A549 (cell line): ENCODE results near the gene HEXIM1. TPM values are rescaled to one million over a fixed set of nuclear protein-coding genes. Genes with fewer than 3 reads are reported as not detected.

ENCODE experiments used
- ATAC-seq, 2 experiments: fragments of 200-7000 bp in 1 of 2; fragments of >200 bp in 1 of 2; cut with Nextera tagmentation in 1 of 2; cut with Tn5 transposase in 1 of 2; 3 replicates each; pipeline versions ENCODE4 v1.8.0 to v1.9.1; 2018 to 2020; ENCODE audit warnings: mild to moderate bottlenecking in 1 of 2, moderate library complexity in 1 of 2
- CTCF ChIA-PET: fragments of 300-600 bp; sonication (Branson Sonifier 250); formaldehyde crosslinking; extraction: SDS; loops from one replicate; lab custom pipeline; 2021; ENCODE audit warnings: antibody characterized with exemption, inconsistent platforms; lab: Yijun Ruan, JAX
- POLR2A ChIA-PET: fragments of 350-600 bp; formaldehyde crosslinking; extraction: SDS; loops from one replicate; lab custom pipeline; 2021; ENCODE audit warnings: antibody characterized with exemption, inconsistent platforms; lab: Yijun Ruan, JAX
- DNase-seq, 2 experiments: peaks; one replicate each; pipeline versions ENCODE4 v3.0.0 to v3.0.0-alpha.2; 2011 to 2016; ENCODE audit warnings: low read depth in 1 of 2, low spot score in 1 of 2
- FAIRE-seq: peaks from 2 replicates; lab custom pipeline; 2011; peaks lifted over from hg19 to GRCh38; lab: Jason Lieb, UNC
- H3K27ac ChIP-seq, 2 experiments: fragments of >200 bp; sonication (Bioruptor Twin); formaldehyde crosslinking; 3 replicates each; pipeline ENCODE4 v1.5.1; 2016 to 2017
- H3K4me1 ChIP-seq: fragments of >200 bp; sonication (Bioruptor Twin); formaldehyde crosslinking; 3 replicates; pipeline ENCODE4 v1.6.1; 2016
- H3K4me2 ChIP-seq: fragments of >200 bp; sonication (Bioruptor Twin); formaldehyde crosslinking; 3 replicates; pipeline ENCODE4 v1.6.1; 2016
- H3K4me3 ChIP-seq: fragments of >200 bp; sonication (Bioruptor Twin); formaldehyde crosslinking; 3 replicates; pipeline ENCODE4 v1.5.1; 2016
- H3K9me3 ChIP-seq: fragments of >200 bp; sonication (Bioruptor Twin); formaldehyde crosslinking; 3 replicates; pipeline ENCODE4 v1.6.1; 2016
- BHLHE40 ChIP-seq: IDR thresholded peaks from 2 replicates; pipeline ENCODE4 v1.6.1; 2012; ENCODE audit warnings: low read depth, low read length, inconsistent platforms
- CHD4 ChIP-seq: fragments of 200-600 bp; sonication (generic); IDR thresholded peaks from 2 replicates; pipeline ENCODE4 v1.6.1; 2016; ENCODE audit warnings: antibody characterized with exemption, mild to moderate bottlenecking, borderline replicate concordance
- EP300 ChIP-seq, 2 experiments: fragments of >200 bp; sonication (Bioruptor Twin); formaldehyde crosslinking; IDR thresholded peaks; 2 replicates in 1 of 2; 3 replicates in 1 of 2; pipeline ENCODE4 v1.6.1; 2016 to 2017
- FOSL2 ChIP-seq, 2 experiments: fragments of 450-650 bp in 1 of 2; fragments of >200 bp in 1 of 2; sonication (Bioruptor Twin) in 1 of 2; formaldehyde crosslinking; IDR thresholded peaks; 2 replicates each; pipeline versions ENCODE4 v1.5.0 to v1.6.1; 2016 to 2020; ENCODE audit warnings: mild to moderate bottlenecking in 1 of 2, moderate library complexity in 1 of 2
- HDAC2 ChIP-seq: fragments of 200-600 bp; sonication (generic); IDR thresholded peaks from 2 replicates; pipeline ENCODE4 v1.6.1; 2016
- HEYL ChIP-seq: fragments of 250-450 bp; sonication (Bioruptor Pico); IDR thresholded peaks from 2 replicates; pipeline ENCODE4 v1.8.0; 2021; ENCODE audit warnings: mild to moderate bottlenecking, moderate library complexity
- HOXA7 ChIP-seq: fragments of 250-450 bp; sonication (Bioruptor Pico); IDR thresholded peaks from 2 replicates; pipeline ENCODE4 v1.5.0; 2020; ENCODE audit warnings: mild to moderate bottlenecking, moderate library complexity
- HOXB5 ChIP-seq: fragments of 250-450 bp; sonication (Bioruptor Pico); IDR thresholded peaks from 2 replicates; pipeline ENCODE4 v1.5.0; 2020; ENCODE audit warnings: mild to moderate bottlenecking, moderate library complexity
- KDM1A ChIP-seq: fragments of 200-600 bp; sonication (generic); IDR thresholded peaks from 2 replicates; pipeline ENCODE4 v1.6.1; 2016; ENCODE audit warnings: low read depth, mild to moderate bottlenecking
- KDM5A ChIP-seq: fragments of 200-600 bp; sonication (generic); IDR thresholded peaks from 2 replicates; pipeline ENCODE4 v1.6.1; 2016; ENCODE audit warnings: antibody characterized with exemption, mild to moderate bottlenecking
- MAZ ChIP-seq: fragments of 150-350 bp; IDR thresholded peaks from 2 replicates; pipeline ENCODE4 v1.6.1; 2014; ENCODE audit warnings: antibody characterized with exemption, low read depth, low read length, borderline replicate concordance
- MYC ChIP-seq: IDR thresholded peaks from 2 replicates; pipeline ENCODE4 v1.6.1; 2012; ENCODE audit warnings: mild to moderate bottlenecking, inconsistent platforms, low read length, improper control_type of control experiment, borderline replicate concordance
- NR3C1 ChIP-seq: fragments of >200 bp; sonication (Bioruptor Twin); formaldehyde crosslinking; IDR thresholded peaks from 3 replicates; pipeline ENCODE4 v1.6.1; 2017
- POLR2A ChIP-seq: IDR thresholded peaks from 2 replicates; pipeline ENCODE4 v1.6.1; 2012; ENCODE audit warnings: mild to moderate bottlenecking, low read length
- RAD21 ChIP-seq, 2 experiments: fragments of >200 bp in 1 of 2; sonication (Bioruptor Twin) in 1 of 2; formaldehyde crosslinking in 1 of 2; IDR thresholded peaks in 1 of 2; conservative IDR thresholded peaks in 1 of 2; 2 replicates in 1 of 2; 3 replicates in 1 of 2; pipeline ENCODE4 v1.6.1; 2012 to 2018; ENCODE audit warnings: inconsistent platforms in 1 of 2
- RARB ChIP-seq: fragments of 250-450 bp; sonication (Bioruptor Pico); IDR thresholded peaks from 2 replicates; pipeline ENCODE4 v1.8.0; 2021; ENCODE audit warnings: mild to moderate bottlenecking, moderate library complexity
- RCOR1 ChIP-seq: fragments of 150-350 bp; IDR thresholded peaks from 2 replicates; pipeline ENCODE4 v1.6.1; 2014; ENCODE audit warnings: antibody characterized with exemption, low read length, low read depth
- RFX5 ChIP-seq: fragments of 450-650 bp; IDR thresholded peaks from 2 replicates; pipeline ENCODE4 v1.7.1; 2014; ENCODE audit warnings: antibody characterized with exemption, mild to moderate bottlenecking, moderate library complexity
- RNF2 ChIP-seq: fragments of 200-600 bp; sonication (generic); IDR thresholded peaks from 2 replicates; pipeline ENCODE4 v1.6.1; 2016; ENCODE audit warnings: low read depth, mild to moderate bottlenecking, antibody characterized with exemption, moderate library complexity, borderline replicate concordance
- ZC3H11A ChIP-seq: fragments of 450-650 bp; IDR thresholded peaks from 2 replicates; pipeline ENCODE4 v1.6.1; 2014; ENCODE audit warnings: antibody characterized with exemption, mild to moderate bottlenecking
- ZNF302 ChIP-seq: fragments of 250-450 bp; sonication (Bioruptor Pico); IDR thresholded peaks from 2 replicates; pipeline ENCODE4 v1.9.0; 2021; ENCODE audit warnings: inconsistent platforms, mild to moderate bottlenecking, moderate library complexity
- ZSCAN20 ChIP-seq: fragments of 250-450 bp; sonication (Bioruptor Pico); IDR thresholded peaks from 2 replicates; pipeline ENCODE4 v1.8.0; 2022; ENCODE audit warnings: mild to moderate bottlenecking, moderate library complexity
- WGBS: methylation state at CpG from one replicate; pipeline ENCODE4 v1.1.6; 2017; ENCODE audit errors: missing lambda C conversion rate; 5-methylcytosine and 5-hydroxymethylcytosine counted together
- polyA plus RNA-seq, 4 experiments: library from polyadenylated mRNA; depleted of rRNA in 3 of 4; stranded (reverse); fragments of >200 nt; fragmentation: RNase III in 1 of 4; extraction: RNeasy Plus Mini Kit Qiagen cat#74134 plus additional on column Dnase treatment in 1 of 4; gene quantifications; 2 replicates in 3 of 4; 3 replicates in 1 of 4; pipeline ENCODE4 v1.2.3, GENCODE V29; 2011 to 2017
- TF ChIP-seq, protein P1 (sequence below): fragments of 250-450 bp; sonication (Bioruptor Pico); IDR thresholded peaks from 2 replicates; pipeline ENCODE4 v1.5.0; 2020; ENCODE audit warnings: low read depth, mild to moderate bottlenecking, moderate library complexity
- TF ChIP-seq, protein P2 (sequence below): fragments of >200 bp; sonication (Bioruptor Twin); formaldehyde crosslinking; IDR thresholded peaks from 2 replicates; pipeline ENCODE4 v1.6.1; 2016
- TF ChIP-seq, protein P3 (sequence below): fragments of 450-650 bp; IDR thresholded peaks from 2 replicates; pipeline ENCODE4 v1.6.1; 2014; ENCODE audit warnings: antibody characterized with exemption
- TF ChIP-seq, protein P4 (sequence below): fragments of 150-350 bp; IDR thresholded peaks from 2 replicates; pipeline ENCODE4 v1.6.1; 2014; ENCODE audit warnings: low read depth, mild to moderate bottlenecking, low read length

Gene HEXIM1
- polyA plus RNA-seq, 2 of the 4 experiments (the other 2 are of a cell fraction), result 54.0 to 143 TPM

DNA sequence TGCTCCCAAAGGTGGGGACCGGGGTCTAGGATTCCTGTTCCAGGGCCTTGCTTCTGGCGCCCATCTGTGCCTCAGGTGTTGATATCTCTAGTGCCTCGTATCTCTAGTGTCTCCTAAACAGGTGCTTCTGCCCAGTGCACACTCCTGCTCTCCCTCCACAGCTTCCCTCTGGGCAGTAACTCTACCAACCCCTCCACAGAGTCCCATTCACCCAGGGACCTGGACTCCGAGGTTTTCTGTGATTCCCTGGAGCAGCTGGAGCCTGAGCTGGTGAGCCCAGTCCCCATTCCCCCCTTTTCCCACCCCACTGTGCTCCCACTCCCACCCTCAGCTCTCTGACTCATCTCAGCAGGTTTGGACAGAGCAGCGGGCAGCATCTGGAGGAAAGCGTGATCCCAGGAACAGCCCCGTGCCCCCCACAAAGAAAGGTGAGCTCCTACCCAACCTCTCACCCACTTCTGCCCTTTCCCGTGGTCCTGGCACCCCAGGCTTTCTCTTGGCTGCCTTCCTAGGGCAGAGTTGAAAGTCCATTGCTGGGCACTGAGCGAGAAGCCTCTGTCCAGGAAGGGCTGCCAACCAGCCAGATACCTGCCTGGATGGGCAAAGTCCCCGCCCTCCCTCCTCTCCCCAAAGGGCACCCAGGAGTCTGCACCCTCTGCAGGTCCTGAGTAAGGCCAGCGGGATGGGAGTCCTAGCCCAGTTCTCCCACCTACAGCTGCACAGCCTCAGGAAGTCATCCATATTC is 10.5 kb upstream of the HEXIM1 start:
- TF ChIP-seq, protein P1, sequence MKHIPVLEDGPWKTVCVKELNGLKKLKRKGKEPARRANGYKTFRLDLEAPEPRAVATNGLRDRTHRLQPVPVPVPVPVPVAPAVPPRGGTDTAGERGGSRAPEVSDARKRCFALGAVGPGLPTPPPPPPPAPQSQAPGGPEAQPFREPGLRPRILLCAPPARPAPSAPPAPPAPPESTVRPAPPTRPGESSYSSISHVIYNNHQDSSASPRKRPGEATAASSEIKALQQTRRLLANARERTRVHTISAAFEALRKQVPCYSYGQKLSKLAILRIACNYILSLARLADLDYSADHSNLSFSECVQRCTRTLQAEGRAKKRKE (CRISPR knock-in tag), result no peak
- TF ChIP-seq CHD4 (no peak), KDM5A (no peak), KDM1A (no peak), HEYL (CRISPR knock-in tag) (no peak), MYC (no peak), ZC3H11A (no peak), RAD21 (conservative IDR thresholded peaks at IDR 0.05 in 1 of 2, IDR thresholded peaks at IDR 0.05 in 1 of 2) (no peak), MAZ (no peak)
- TF ChIP-seq, protein P2, sequence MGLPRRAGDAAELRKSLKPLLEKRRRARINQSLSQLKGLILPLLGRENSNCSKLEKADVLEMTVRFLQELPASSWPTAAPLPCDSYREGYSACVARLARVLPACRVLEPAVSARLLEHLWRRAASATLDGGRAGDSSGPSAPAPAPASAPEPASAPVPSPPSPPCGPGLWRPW, result no peak
- TF ChIP-seq, protein P3, sequence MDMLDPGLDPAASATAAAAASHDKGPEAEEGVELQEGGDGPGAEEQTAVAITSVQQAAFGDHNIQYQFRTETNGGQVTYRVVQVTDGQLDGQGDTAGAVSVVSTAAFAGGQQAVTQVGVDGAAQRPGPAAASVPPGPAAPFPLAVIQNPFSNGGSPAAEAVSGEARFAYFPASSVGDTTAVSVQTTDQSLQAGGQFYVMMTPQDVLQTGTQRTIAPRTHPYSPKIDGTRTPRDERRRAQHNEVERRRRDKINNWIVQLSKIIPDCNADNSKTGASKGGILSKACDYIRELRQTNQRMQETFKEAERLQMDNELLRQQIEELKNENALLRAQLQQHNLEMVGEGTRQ, result no peak
- Histone ChIP-seq H3K4me2 (no peak overlapping the region), H3K4me1 (peaks cover 21% of the 10 kb centered on the region), H3K9me3 (no peaks in the 10 kb centered on the region), H3K4me3 (no peak overlapping the region), H3K27ac (peak overlapping the region in 1 of 2 experiments; percentile 93; a peak in 3 of 6 replicates)
- POLR2A ChIA-PET, result interaction anchor here (3.6 kb wide), 1 partner anchor 11 kb away, joined by 117 read pairs; the partner anchor contains the start of gene HEXIM1
- 77% methylated on average over 11 of the region's 11 CpGs for WGBS
- ATAC-seq (no peak), DNase-seq (no peak), FAIRE-seq (no peak)
- CTCF ChIA-PET, result interaction anchor here (1.0 to 20.1 kb wide), 8 partner anchors 7 to 97 kb away, joined by 3 to 742 read pairs (median 74); partner anchors contain the start of genes HEXIM1 and HEXIM2

DNA sequence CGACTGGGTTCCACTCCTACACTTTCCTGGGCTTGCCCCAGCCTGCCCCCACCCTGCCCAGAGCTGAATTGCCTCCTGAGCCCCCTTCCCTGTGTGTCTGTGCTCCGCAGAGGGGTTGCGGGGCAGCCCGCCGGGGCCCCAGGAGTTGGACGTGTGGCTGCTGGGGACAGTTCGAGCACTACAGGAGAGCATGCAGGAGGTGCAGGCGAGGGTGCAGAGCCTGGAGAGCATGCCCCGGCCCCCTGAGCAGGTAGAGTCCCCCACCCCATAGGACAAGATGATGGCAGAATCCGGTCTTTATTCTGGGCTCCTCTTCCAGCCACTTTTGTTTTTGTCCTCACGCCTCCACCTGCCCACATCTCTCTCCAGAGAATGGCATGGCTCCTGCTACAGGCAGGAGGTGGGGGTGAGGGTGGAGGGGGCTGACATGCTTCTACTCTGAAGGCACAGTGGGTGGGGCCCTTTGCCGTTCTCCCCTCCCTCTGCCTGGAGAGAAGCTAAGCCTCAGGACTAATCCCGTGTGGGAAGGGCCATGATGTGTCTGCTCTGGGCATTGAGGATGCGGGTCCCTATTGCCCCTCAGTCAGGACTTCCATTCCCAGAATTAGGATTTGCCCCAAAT is 9.3 kb upstream of the HEXIM1 start:
- POLR2A ChIA-PET, result interaction anchor here (2.0 kb wide), 1 partner anchor 10 kb away, joined by 20 read pairs; the partner anchor contains the start of gene HEXIM1
- H3K4me3 ChIP-seq, result no peak overlapping the region
- H3K4me1 ChIP-seq, result peaks cover 21% of the 10 kb centered on the region
- 89% methylated on average over 14 of the region's 14 CpGs for WGBS
- CTCF ChIA-PET, result interaction anchor here (0.6 to 20.1 kb wide), 7 partner anchors 8 to 1068 kb away, joined by 3 to 742 read pairs (median 6); partner anchors contain the start of genes HEXIM1 and HEXIM2
- DNase-seq, result no peak
- no peak overlapping the region for H3K4me2 ChIP-seq
- FAIRE-seq, result no peak
- no peak overlapping the region for H3K27ac ChIP-seq
- H3K9me3 ChIP-seq, result no peaks in the 10 kb centered on the region
- no peak for TF ChIP-seq CHD4
- no peak for TF ChIP-seq HDAC2
- no peak for TF ChIP-seq MAZ
- TF ChIP-seq RCOR1, result no peak
- TF ChIP-seq RARB (CRISPR knock-in tag), result no peak
- no peak for TF ChIP-seq KDM1A
- no peak for ATAC-seq

DNA sequence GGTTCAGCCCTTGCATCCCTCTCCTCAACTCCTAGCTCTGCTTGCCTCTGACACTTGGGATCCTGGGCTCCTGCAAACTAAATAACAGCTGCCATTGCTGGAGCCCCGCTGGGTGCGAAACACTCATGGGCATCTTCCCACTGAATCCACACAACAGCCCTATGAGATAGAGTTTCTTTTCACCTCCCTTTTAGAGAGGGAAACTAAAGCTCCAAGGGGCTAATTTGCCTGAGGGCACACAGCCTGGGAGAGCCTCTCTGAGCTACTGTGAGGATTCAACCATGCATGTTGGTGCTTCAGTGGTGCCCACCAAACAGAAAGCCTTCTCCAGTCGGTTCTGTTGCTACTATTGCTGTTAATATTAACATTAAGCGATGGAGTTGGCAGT is 8.7 kb upstream of the HEXIM1 start:
- 76% methylated on average over 4 of the region's 4 CpGs for WGBS
- CTCF ChIA-PET, result interaction anchor here (1.2 to 20.1 kb wide), 6 partner anchors 9 to 95 kb away, joined by 3 to 742 read pairs (median 323); partner anchors contain the start of genes HEXIM1 and HEXIM2
- H3K9me3 ChIP-seq, result no peaks in the 10 kb centered on the region
- no peak for TF ChIP-seq HOXB5 (CRISPR knock-in tag)
- TF ChIP-seq NR3C1, result no peak
- TF ChIP-seq RNF2, result no peak
- no peak for TF ChIP-seq KDM1A
- no peak for TF ChIP-seq HOXA7 (CRISPR knock-in tag)
- TF ChIP-seq BHLHE40, result no peak
- no peak for TF ChIP-seq ZSCAN20 (CRISPR knock-in tag)
- TF ChIP-seq POLR2A, result no peak
- no peak for TF ChIP-seq MYC
- TF ChIP-seq, protein P3, result no peak
- TF ChIP-seq RFX5, result no peak
- no peak for TF ChIP-seq FOSL2 (IDR thresholded peaks at IDR 0.05)
- no peak for TF ChIP-seq FOSL2 (CRISPR knock-in tag; IDR thresholded peaks at IDR 0.05)
- TF ChIP-seq EP300 (IDR thresholded peaks at IDR 0.05), result no peak
- no peak for TF ChIP-seq ZNF302
- TF ChIP-seq, protein P4, sequence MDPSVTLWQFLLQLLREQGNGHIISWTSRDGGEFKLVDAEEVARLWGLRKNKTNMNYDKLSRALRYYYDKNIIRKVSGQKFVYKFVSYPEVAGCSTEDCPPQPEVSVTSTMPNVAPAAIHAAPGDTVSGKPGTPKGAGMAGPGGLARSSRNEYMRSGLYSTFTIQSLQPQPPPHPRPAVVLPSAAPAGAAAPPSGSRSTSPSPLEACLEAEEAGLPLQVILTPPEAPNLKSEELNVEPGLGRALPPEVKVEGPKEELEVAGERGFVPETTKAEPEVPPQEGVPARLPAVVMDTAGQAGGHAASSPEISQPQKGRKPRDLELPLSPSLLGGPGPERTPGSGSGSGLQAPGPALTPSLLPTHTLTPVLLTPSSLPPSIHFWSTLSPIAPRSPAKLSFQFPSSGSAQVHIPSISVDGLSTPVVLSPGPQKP, result no peak
- H3K4me1 ChIP-seq, result peaks cover 21% of the 10 kb centered on the region
- FAIRE-seq (no peak), DNase-seq (no peak), ATAC-seq (no peak)
- H3K4me3 ChIP-seq, result no peak overlapping the region
- no peak overlapping the region for H3K4me2 ChIP-seq
- POLR2A ChIA-PET, result interaction anchor here (0.6 to 2.0 kb wide), 2 partner anchors 9 to 171 kb away, joined by 11 to 20 read pairs; partner anchors contain the start of gene HEXIM1
- H3K27ac ChIP-seq, result no peak overlapping the region
